OCI-LY1 (cell line): Measurements from ENCODE around the gene AMOT.

Experiments used
- EZH2 ChIP-seq: fragments of 200-600 bp; sonication (generic), shearing (Covaris generic); IDR thresholded peaks from 2 replicates; pipeline ENCODE4 v1.8.0; 2017; ENCODE audit warnings: borderline replicate concordance, mixed run types, mild to moderate bottlenecking, antibody characterized with exemption, low read length, moderate library complexity, mixed read lengths
- TF ChIP-seq, protein P1 (sequence below): fragments of 200-600 bp; sonication (generic), shearing (Covaris generic); IDR thresholded peaks from 2 replicates; pipeline ENCODE4 v1.5.1; 2017; ENCODE audit warnings: mild to moderate bottlenecking, antibody characterized with exemption, low read length, moderate library complexity, mixed read lengths

GRCh38 chrX:112784692-112785091 lies 55.9 kb downstream of the AMOT start:
- TF ChIP-seq, protein P1, sequence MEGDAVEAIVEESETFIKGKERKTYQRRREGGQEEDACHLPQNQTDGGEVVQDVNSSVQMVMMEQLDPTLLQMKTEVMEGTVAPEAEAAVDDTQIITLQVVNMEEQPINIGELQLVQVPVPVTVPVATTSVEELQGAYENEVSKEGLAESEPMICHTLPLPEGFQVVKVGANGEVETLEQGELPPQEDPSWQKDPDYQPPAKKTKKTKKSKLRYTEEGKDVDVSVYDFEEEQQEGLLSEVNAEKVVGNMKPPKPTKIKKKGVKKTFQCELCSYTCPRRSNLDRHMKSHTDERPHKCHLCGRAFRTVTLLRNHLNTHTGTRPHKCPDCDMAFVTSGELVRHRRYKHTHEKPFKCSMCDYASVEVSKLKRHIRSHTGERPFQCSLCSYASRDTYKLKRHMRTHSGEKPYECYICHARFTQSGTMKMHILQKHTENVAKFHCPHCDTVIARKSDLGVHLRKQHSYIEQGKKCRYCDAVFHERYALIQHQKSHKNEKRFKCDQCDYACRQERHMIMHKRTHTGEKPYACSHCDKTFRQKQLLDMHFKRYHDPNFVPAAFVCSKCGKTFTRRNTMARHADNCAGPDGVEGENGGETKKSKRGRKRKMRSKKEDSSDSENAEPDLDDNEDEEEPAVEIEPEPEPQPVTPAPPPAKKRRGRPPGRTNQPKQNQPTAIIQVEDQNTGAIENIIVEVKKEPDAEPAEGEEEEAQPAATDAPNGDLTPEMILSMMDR, result no peak
- TF ChIP-seq EZH2, result no peak
